GM12878 (cell line): ENCODE data around the gene GNAT3. TPM values are rescaled to one million over a fixed set of nuclear protein-coding genes. Genes with fewer than 3 reads are reported as not detected.

Experiments used
- ATAC-seq: fragments of 200-7000 bp; cut with Tn5 transposase; 3 replicates; pipeline ENCODE4 v1.9.1; 2020; ENCODE audit warnings: mild to moderate bottlenecking, moderate library complexity
- BruUV-seq: library from RNA; stranded (reverse); fragments of 400-500 nt; replicated peaks from 2 replicates; lab custom pipeline; 2021; lab: Mats Ljungman, UMichigan
- CTCF ChIA-PET: fragments of 300-600 bp; sonication (Branson Sonifier 250); formaldehyde crosslinking; extraction: SDS; loops from one replicate; lab custom pipeline; 2021; ENCODE audit warnings: inconsistent platforms; lab: Yijun Ruan, JAX
- POLR2A ChIA-PET: fragments of 350-600 bp; formaldehyde crosslinking; extraction: SDS; loops from one replicate; lab custom pipeline; 2021; ENCODE audit warnings: inconsistent platforms; lab: Charles Lee
- RAD21 ChIA-PET: fragments of 300-600 bp; sonication (Branson Sonifier 250); formaldehyde crosslinking; loops from one replicate; lab custom pipeline; 2023; ENCODE audit warnings: antibody characterized with exemption; ENCODE audit not compliant: unreplicated experiment; lab: Charles Lee
- SMC1A ChIA-PET: fragments of 300-600 bp; sonication (Branson Sonifier 250); formaldehyde crosslinking; loops from one replicate; lab custom pipeline; 2023; ENCODE audit not compliant: unreplicated experiment, uncharacterized antibody; lab: Charles Lee
- DNase-seq: peaks from one replicate; pipeline ENCODE4 v3.0.0-alpha.2; 2011; ENCODE audit warnings: low read depth, low spot score
- FAIRE-seq: peaks from 3 replicates; lab custom pipeline; 2011; peaks lifted over from hg19 to GRCh38; lab: Jason Lieb, UNC
- H2AFZ ChIP-seq: 2 replicates; pipeline ENCODE4 v1.6.0; 2011; ENCODE audit warnings: low read depth, low read length, control low read depth; ENCODE audit not compliant: control insufficient read depth
- H3K27ac ChIP-seq: 2 replicates; pipeline ENCODE4 v1.5.1; 2011; ENCODE audit warnings: control low read depth; ENCODE audit not compliant: control insufficient read depth, insufficient read depth
- H3K27me3 ChIP-seq, 2 experiments: replicated peaks in 1 of 2; 2 replicates each; pipeline versions ENCODE4 v1.6.0 to v1.6.1; 2011; ENCODE audit warnings: low read length in 1 of 2; ENCODE audit not compliant: control insufficient read depth in 2 of 2, insufficient read depth in 2 of 2
- H3K36me3 ChIP-seq, 2 experiments: 2 replicates each; pipeline ENCODE4 v1.5.1; 2011; ENCODE audit warnings: low read length in 1 of 2; ENCODE audit not compliant: control insufficient read depth in 2 of 2, insufficient read depth in 2 of 2
- H3K4me1 ChIP-seq: 2 replicates; pipeline ENCODE4 v1.6.1; 2011; ENCODE audit warnings: mild to moderate bottlenecking, low read length, moderate library complexity, mixed read lengths; ENCODE audit not compliant: control insufficient read depth, insufficient read depth
- H3K4me2 ChIP-seq: 2 replicates; pipeline ENCODE4 v1.6.0; 2011; ENCODE audit warnings: control low read depth; ENCODE audit not compliant: control insufficient read depth, insufficient read depth
- H3K4me3 ChIP-seq: fragments of 200-600 bp; sonication (generic); 2 replicates; pipeline ENCODE4 v1.5.1; 2016
- H3K79me2 ChIP-seq: 2 replicates; pipeline ENCODE4 v1.6.0; 2011; ENCODE audit warnings: low read length; ENCODE audit not compliant: control insufficient read depth, insufficient read depth
- H3K9ac ChIP-seq: 2 replicates; pipeline ENCODE4 v1.8.0; 2011; ENCODE audit warnings: low read length, control low read depth, mixed read lengths; ENCODE audit not compliant: control insufficient read depth, insufficient read depth
- H3K9me3 ChIP-seq: replicated peaks from 3 replicates; pipeline ENCODE4 v1.5.1; 2011; ENCODE audit warnings: mild to moderate bottlenecking, low read length; ENCODE audit not compliant: control insufficient read depth, insufficient read depth
- H4K20me1 ChIP-seq: 2 replicates; pipeline ENCODE4 v1.6.0; 2011; ENCODE audit not compliant: control insufficient read depth, insufficient read depth
- ATF7 ChIP-seq: fragments of 450-650 bp; IDR thresholded peaks from 2 replicates; pipeline ENCODE4 v1.6.1; 2016; ENCODE audit warnings: low read depth, mild to moderate bottlenecking
- ELK1 ChIP-seq: IDR thresholded peaks from 2 replicates; pipeline ENCODE4 v1.6.1; 2012; ENCODE audit warnings: low read depth, low read length, improper control_type of control experiment
- MEF2A ChIP-seq: IDR thresholded peaks from 2 replicates; pipeline ENCODE4 v1.6.1; 2011; ENCODE audit warnings: low read depth, mild to moderate bottlenecking, low read length, moderate library complexity; ENCODE audit not compliant: insufficient read depth
- ZBTB4 ChIP-seq: fragments of 450-650 bp; formaldehyde crosslinking; IDR thresholded peaks from 2 replicates; pipeline ENCODE4 v1.4.0; 2022; ENCODE audit warnings: mild to moderate bottlenecking, moderate library complexity
- ZSCAN29 ChIP-seq: fragments of 450-650 bp; IDR thresholded peaks from 2 replicates; pipeline ENCODE4 v1.6.1; 2017; ENCODE audit warnings: mild to moderate bottlenecking, moderate library complexity
- WGBS: methylation state at CpG from one replicate; pipeline ENCODE4 v1.1.6; 2016; ENCODE audit warnings: low lambda C conversion rate; ENCODE audit not compliant: insufficient replicate concordance, insufficient coverage; ENCODE audit errors: missing lambda C conversion rate; 5-methylcytosine and 5-hydroxymethylcytosine counted together
- in situ Hi-C: fragments of 300-500 bp; cut with MboI; formaldehyde crosslinking; loops from 9 replicates; pipeline ENCODE4 v1.14.3; 2018; ENCODE audit warnings: mixed read lengths
- intact Hi-C: fragments of 100-400 bp; cut with micrococcal nuclease; formaldehyde crosslinking; loops from one replicate; pipeline ENCODE4 v1.14.2; 2022; ENCODE audit not compliant: unreplicated experiment
- polyA plus RNA-seq, 11 experiments: library from polyadenylated mRNA; depleted of rRNA in 4 of 11; unstranded in 6 of 11; stranded (reverse) in 5 of 11; fragments of >200 nt; fragmentation: Nextera tagmentation in 4 of 11; fragmentation: Illumina TruSeq in 1 of 11; extraction: Ambion mirVana in 4 of 11; extraction: Trizol in 1 of 11; gene quantifications; 1 replicate in 1 of 11; 2 replicates in 10 of 11; pipeline versions ENCODE4 v1.2.1 to v1.2.3, GENCODE V29; 2011 to 2016; ENCODE audit warnings: inconsistent platforms in 2 of 11, missing spikeins in 2 of 11, low read depth in 1 of 11
- total RNA-seq, 4 experiments: library from RNA; depleted of rRNA in 3 of 4; stranded (reverse); fragments of >200 nt in 3 of 4; fragmentation: Illumina TruSeq in 1 of 4; extraction: Trizol in 1 of 4; gene quantifications; 2 replicates each; pipeline versions ENCODE4 v1.2.1 to v1.2.3, GENCODE V29; 2013 to 2021

The GNAT3 gene
- total and polyA plus RNA-seq, 10 of the 15 experiments (the other 5 are each of a cell fraction or from before 2014, with no cell fraction given): 1.7 to 8.3 (median 5.8) TPM; not detected in 1

GRCh38 chr7:80450621-80451308 lies 61.1 kb downstream of the GNAT3 start:
- H3K9me3 ChIP-seq: no peaks in the 10 kb centered on the region
- intact Hi-C loops (no loop called here), in situ Hi-C loops (no loop called here)
- BruUV-seq: no TSS peak
- no peak overlapping the region for H2AFZ ChIP-seq
- no peak overlapping the region for H3K9ac ChIP-seq
- H3K79me2 ChIP-seq: no peaks in the 10 kb centered on the region
- ChIA-PET POLR2A (no interaction called here), RAD21 (no interaction called here), CTCF (interaction anchor here (1.3 kb wide), 1 partner anchor 354 kb away, joined by 3 read pairs; no protein-coding TSS in a partner anchor), SMC1A (interaction anchor here (0.6 to 0.8 kb wide), 2 partner anchors 19 to 42 kb away, joined by 3 read pairs; no protein-coding TSS in a partner anchor)
- TF ChIP-seq MEF2A (no peak), ELK1 (no peak)
- H3K4me2 ChIP-seq: no peak overlapping the region
- ATAC-seq (no peak), FAIRE-seq (no peak), DNase-seq (no peak)
- 5% methylated on average over 6 of the region's 6 CpGs for WGBS
- H3K27ac ChIP-seq: no peak overlapping the region
- no peaks in the 10 kb centered on the region for H3K4me1 ChIP-seq
- no peaks in the 10 kb centered on the region for H4K20me1 ChIP-seq
- no peaks in the 10 kb centered on the region for H3K27me3 ChIP-seq
- H3K4me3 ChIP-seq: no peak overlapping the region
- no peaks in the 10 kb centered on the region for H3K36me3 ChIP-seq

GRCh38 chr7:80449836-80450235 lies 62.0 kb downstream of the GNAT3 start:
- ATAC-seq (no peak), DNase-seq (no peak), FAIRE-seq (no peak)
- Histone ChIP-seq H3K27me3 (no peaks in the 10 kb centered on the region), H3K36me3 (no peaks in the 10 kb centered on the region), H3K4me2 (no peak overlapping the region), H2AFZ (no peak overlapping the region), H3K9me3 (no peaks in the 10 kb centered on the region), H3K9ac (no peak overlapping the region), H3K79me2 (no peaks in the 10 kb centered on the region), H3K4me1 (no peaks in the 10 kb centered on the region), H3K4me3 (no peak overlapping the region), H4K20me1 (no peaks in the 10 kb centered on the region), H3K27ac (no peak overlapping the region)
- 39% methylated on average over 4 of the region's 4 CpGs for WGBS
- in situ Hi-C loops (no loop called here), intact Hi-C loops (no loop called here)
- ChIA-PET RAD21 (no interaction called here), CTCF (interaction anchor here (1.3 kb wide), 1 partner anchor 353 kb away, joined by 3 read pairs; no protein-coding TSS in a partner anchor), POLR2A (no interaction called here), SMC1A (interaction anchor here (0.8 kb wide), 1 partner anchor 41 kb away, joined by 3 read pairs; no protein-coding TSS in a partner anchor)
- BruUV-seq: no TSS peak
- TF ChIP-seq ZSCAN29: no peak
- no peak for TF ChIP-seq ATF7
- no peak for TF ChIP-seq ZBTB4
